ENCODE data around the gene MAP3K20.
"Not testable (repeated sequence)": the region's sequence is repeated elsewhere in the genome, so short reads cannot be mapped to it uniquely, and the experiment has no call there.

The MAP3K20 gene

GRCh38 chr2:173238831-173239230 lies 163.2 kb downstream of the MAP3K20 start:
- Histone ChIP-seq H3K36me3 (ENCODE audit: insufficient read depth, low read length) (no peaks in the 10 kb centered on the region), H3K27me3 (ENCODE audit: insufficient read depth, low read length) (no peaks in the 10 kb centered on the region), H3K9me3 (ENCODE audit: low read length) (peaks cover 2% of the 10 kb centered on the region), H3K4me3 (ENCODE audit: low read length) (no peak overlapping the region), H2AFZ (ENCODE audit: low read depth, low read length) (no peak overlapping the region), H3K4me1 (ENCODE audit: insufficient read depth, low read length) (peaks cover 8% of the 10 kb centered on the region)

DNA sequence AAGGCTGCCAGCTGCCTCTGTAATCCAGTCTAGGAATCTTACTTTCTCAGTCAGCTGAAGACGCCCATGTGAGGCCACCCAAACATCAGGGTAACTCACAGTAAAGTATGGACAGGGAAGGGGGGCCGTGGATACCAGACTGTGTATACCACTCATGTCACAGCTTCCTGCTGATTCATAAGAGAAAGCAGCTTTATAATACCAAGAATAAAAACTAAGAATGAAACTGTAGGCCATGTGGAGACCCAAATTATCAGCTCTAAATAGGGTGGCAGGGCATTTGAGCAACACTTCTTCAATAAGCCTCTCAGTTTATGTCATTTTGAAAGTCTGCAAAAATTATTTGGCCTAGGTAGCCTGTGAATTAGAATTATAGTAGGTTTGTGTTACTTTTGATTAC lies 164.0 kb downstream of the MAP3K20 start:
- H3K4me1 ChIP-seq (ENCODE audit: insufficient read depth, low read length), result peaks cover 5% of the 10 kb centered on the region
- H3K4me3 ChIP-seq (ENCODE audit: low read length), result no peak overlapping the region
- H2AFZ ChIP-seq (ENCODE audit: low read depth, low read length), result no peak overlapping the region
- no peaks in the 10 kb centered on the region for H3K36me3 ChIP-seq (ENCODE audit: insufficient read depth, low read length)
- H3K27me3 ChIP-seq (ENCODE audit: insufficient read depth, low read length), result no peaks in the 10 kb centered on the region
- peaks cover under 1% of the 10 kb centered on the region for H3K9me3 ChIP-seq (ENCODE audit: low read length)

- Histone ChIP-seq H3K27me3 (ENCODE audit: insufficient read depth, low read length) (no peaks in the 10 kb centered on the region), H3K9me3 (ENCODE audit: low read length) (no peaks in the 10 kb centered on the region), H2AFZ (ENCODE audit: low read depth, low read length) (no peak overlapping the region), H3K4me3 (ENCODE audit: low read length) (no peak overlapping the region), H3K4me1 (ENCODE audit: insufficient read depth, low read length) (peaks cover 5% of the 10 kb centered on the region), H3K36me3 (ENCODE audit: insufficient read depth, low read length) (no peaks in the 10 kb centered on the region)
Observed at GRCh38 chr2:173240083-173240482, 164.4 kb downstream of the MAP3K20 start.

DNA sequence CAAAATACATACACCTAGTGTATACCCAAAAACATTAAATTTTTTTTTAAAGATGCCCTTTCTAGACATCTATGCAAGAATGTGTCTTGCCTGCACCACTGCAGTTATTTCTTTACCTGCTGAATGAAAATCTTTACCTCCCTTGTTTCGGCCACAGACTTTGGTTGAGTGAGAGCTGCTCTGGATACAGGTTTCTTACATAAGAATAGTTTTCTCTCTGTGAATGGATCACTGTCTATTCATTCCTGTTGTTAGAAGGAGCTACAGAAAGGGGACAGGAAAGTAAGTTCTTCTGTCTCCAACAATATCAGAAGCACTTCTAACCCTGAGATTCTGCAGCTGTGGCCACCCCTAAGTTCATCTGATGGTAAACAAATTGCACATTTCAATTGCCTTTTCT lies 166.0 kb downstream of the MAP3K20 start:
- Histone ChIP-seq H3K9me3 (ENCODE audit: low read length) (no peaks in the 10 kb centered on the region), H2AFZ (ENCODE audit: low read depth, low read length) (no peak overlapping the region), H3K4me3 (ENCODE audit: low read length) (no peak overlapping the region), H3K36me3 (ENCODE audit: insufficient read depth, low read length) (no peaks in the 10 kb centered on the region), H3K4me1 (ENCODE audit: insufficient read depth, low read length) (no peaks in the 10 kb centered on the region), H3K27me3 (ENCODE audit: insufficient read depth, low read length) (no peaks in the 10 kb centered on the region)

GRCh38 chr2:173247156-173247555 lies 171.5 kb downstream of the MAP3K20 start:
- Histone ChIP-seq H3K27me3 (ENCODE audit: insufficient read depth, low read length) (no peaks in the 10 kb centered on the region), H3K9me3 (ENCODE audit: low read length) (no peaks in the 10 kb centered on the region), H2AFZ (ENCODE audit: low read depth, low read length) (no peak overlapping the region), H3K4me1 (ENCODE audit: insufficient read depth, low read length) (peaks cover 16% of the 10 kb centered on the region), H3K4me3 (ENCODE audit: low read length) (no peak overlapping the region), H3K36me3 (ENCODE audit: insufficient read depth, low read length) (no peaks in the 10 kb centered on the region)

- Histone ChIP-seq H3K36me3 (ENCODE audit: insufficient read depth, low read length) (no peaks in the 10 kb centered on the region), H3K4me1 (ENCODE audit: insufficient read depth, low read length) (peaks cover 16% of the 10 kb centered on the region), H3K27me3 (ENCODE audit: insufficient read depth, low read length) (no peaks in the 10 kb centered on the region), H3K4me3 (ENCODE audit: low read length) (no peak overlapping the region), H3K9me3 (ENCODE audit: low read length) (no peaks in the 10 kb centered on the region), H2AFZ (ENCODE audit: low read depth, low read length) (no peak overlapping the region)
Observed at GRCh38 chr2:173248381-173248780, 172.7 kb downstream of the MAP3K20 start.

DNA sequence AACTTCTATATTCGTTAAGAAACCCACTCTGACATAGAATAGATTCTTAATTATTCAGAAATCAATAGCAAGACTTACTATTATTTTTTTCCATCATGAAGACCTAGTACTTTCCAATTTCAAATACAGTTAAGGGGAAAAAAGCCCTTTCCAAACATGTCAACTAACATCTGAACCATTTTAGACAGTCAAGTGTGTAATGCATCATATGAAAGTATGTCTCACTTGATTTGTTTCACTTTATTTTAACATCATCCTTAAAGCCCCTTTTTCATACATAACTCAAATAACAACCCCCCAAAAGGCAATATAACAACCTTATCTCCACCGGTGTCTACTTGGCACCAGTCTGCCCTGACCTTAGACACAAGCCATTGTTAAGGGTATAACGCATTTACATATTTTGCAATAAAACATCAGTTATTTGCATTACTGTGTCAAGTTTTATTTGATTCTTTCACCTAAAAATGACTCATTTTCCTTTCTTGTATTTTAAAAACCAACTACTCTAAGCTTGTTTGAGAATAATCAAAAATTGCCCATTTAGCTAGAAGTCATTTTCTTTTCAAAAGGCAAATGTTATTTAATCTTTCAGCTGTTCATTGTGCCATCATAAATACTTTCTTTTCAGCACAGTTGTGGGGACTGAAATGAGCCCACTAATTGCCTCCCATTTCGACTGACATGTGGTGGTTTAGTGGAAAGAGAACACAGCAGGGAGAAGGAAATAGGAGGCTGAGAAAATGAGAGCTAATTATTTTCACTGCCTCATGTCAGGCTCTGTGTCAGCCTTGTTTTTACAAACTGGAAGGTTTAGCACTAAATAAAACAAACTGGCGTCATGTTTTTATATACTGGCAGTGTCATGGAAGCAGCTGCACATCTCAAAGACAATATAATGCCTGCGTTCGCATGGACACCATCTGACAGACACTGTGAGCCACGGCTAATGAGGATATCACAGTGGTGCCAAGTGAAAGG lies 174.3 kb downstream of the MAP3K20 start:
- H3K36me3 ChIP-seq (ENCODE audit: insufficient read depth, low read length), result no peaks in the 10 kb centered on the region
- peaks cover 16% of the 10 kb centered on the region for H3K4me1 ChIP-seq (ENCODE audit: insufficient read depth, low read length)
- no peaks in the 10 kb centered on the region for H3K27me3 ChIP-seq (ENCODE audit: insufficient read depth, low read length)
- H3K9me3 ChIP-seq (ENCODE audit: low read length), result no peaks in the 10 kb centered on the region
- no peak overlapping the region for H2AFZ ChIP-seq (ENCODE audit: low read depth, low read length)
- no peak overlapping the region for H3K4me3 ChIP-seq (ENCODE audit: low read length)

- Histone ChIP-seq H2AFZ (ENCODE audit: low read depth, low read length) (no peak overlapping the region), H3K4me1 (ENCODE audit: insufficient read depth, low read length) (peaks cover 16% of the 10 kb centered on the region), H3K9me3 (ENCODE audit: low read length) (no peaks in the 10 kb centered on the region), H3K4me3 (ENCODE audit: low read length) (no peak overlapping the region), H3K27me3 (ENCODE audit: insufficient read depth, low read length) (no peaks in the 10 kb centered on the region), H3K36me3 (ENCODE audit: insufficient read depth, low read length) (no peaks in the 10 kb centered on the region)
Observed at GRCh38 chr2:173251225-173251624, 175.6 kb downstream of the MAP3K20 start.

GRCh38 chr2:173252581-173252980 lies 176.9 kb downstream of the MAP3K20 start:
- Histone ChIP-seq H2AFZ (ENCODE audit: low read depth, low read length) (no peak overlapping the region), H3K36me3 (ENCODE audit: insufficient read depth, low read length) (no peaks in the 10 kb centered on the region), H3K9me3 (ENCODE audit: low read length) (peaks cover 2% of the 10 kb centered on the region), H3K4me1 (ENCODE audit: insufficient read depth, low read length) (peaks cover 16% of the 10 kb centered on the region), H3K27me3 (ENCODE audit: insufficient read depth, low read length) (no peaks in the 10 kb centered on the region), H3K4me3 (ENCODE audit: low read length) (no peak overlapping the region)

- Histone ChIP-seq H3K4me3 (ENCODE audit: low read length) (no peak overlapping the region), H3K9me3 (ENCODE audit: low read length) (peaks cover 2% of the 10 kb centered on the region), H3K27me3 (ENCODE audit: insufficient read depth, low read length) (no peaks in the 10 kb centered on the region), H3K36me3 (ENCODE audit: insufficient read depth, low read length) (no peaks in the 10 kb centered on the region), H3K4me1 (ENCODE audit: insufficient read depth, low read length) (peaks cover 24% of the 10 kb centered on the region), H2AFZ (ENCODE audit: low read depth, low read length) (no peak overlapping the region)
Observed at GRCh38 chr2:173254659-173255058, 179.0 kb downstream of the MAP3K20 start.

DNA sequence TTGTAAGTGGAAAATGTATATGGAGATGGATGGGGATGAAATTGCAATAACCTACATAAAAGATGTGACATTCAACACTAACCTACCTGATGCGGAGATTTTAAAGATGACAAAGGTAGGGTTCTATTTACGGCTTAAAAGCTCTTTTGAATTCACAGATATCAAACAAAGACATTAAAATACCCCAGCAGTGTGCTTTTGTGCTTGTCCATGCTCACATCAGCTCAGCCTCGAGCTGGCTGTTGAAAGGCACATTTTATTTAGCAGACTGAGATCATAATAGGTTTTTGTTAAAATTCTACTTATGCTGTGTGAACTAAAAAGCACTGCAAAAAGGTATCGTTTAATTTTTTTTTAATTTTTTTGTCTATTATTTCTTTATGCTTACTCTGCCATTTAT lies 183.1 kb downstream of the MAP3K20 start:
- no peak overlapping the region for H2AFZ ChIP-seq (ENCODE audit: low read depth, low read length)
- H3K36me3 ChIP-seq (ENCODE audit: insufficient read depth, low read length), result no peaks in the 10 kb centered on the region
- H3K4me3 ChIP-seq (ENCODE audit: low read length), result no peak overlapping the region
- H3K27me3 ChIP-seq (ENCODE audit: insufficient read depth, low read length), result no peaks in the 10 kb centered on the region
- peaks cover 9% of the 10 kb centered on the region for H3K4me1 ChIP-seq (ENCODE audit: insufficient read depth, low read length)
- peaks cover 2% of the 10 kb centered on the region for H3K9me3 ChIP-seq (ENCODE audit: low read length)

DNA sequence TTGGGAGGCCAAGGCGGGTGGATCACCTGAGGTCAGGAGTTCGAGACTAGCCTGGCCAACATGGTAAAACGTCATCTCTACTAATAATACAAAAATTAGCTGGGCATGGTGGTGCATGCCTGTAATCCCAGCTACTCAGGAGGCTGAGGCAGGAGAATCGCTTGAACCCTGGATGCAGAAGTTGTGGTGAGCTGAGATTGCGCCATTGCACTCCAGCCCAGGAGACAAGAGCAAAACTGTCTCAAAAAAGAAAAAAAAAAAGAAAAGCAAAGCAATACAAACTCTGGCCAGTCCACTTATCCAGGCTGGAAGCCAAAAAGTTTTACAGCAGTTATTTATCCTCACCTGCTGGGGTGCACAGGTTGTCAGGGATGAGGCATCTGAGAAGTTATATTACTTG lies 186.7 kb downstream of the MAP3K20 start:
- peaks cover 15% of the 10 kb centered on the region for H3K4me1 ChIP-seq (ENCODE audit: insufficient read depth, low read length)
- H3K9me3 ChIP-seq (ENCODE audit: low read length); H2AFZ ChIP-seq (ENCODE audit: low read depth, low read length); H3K27me3 ChIP-seq (ENCODE audit: insufficient read depth, low read length); H3K4me3 ChIP-seq (ENCODE audit: low read length); H3K36me3 ChIP-seq (ENCODE audit: insufficient read depth, low read length): not testable (repeated sequence)

DNA sequence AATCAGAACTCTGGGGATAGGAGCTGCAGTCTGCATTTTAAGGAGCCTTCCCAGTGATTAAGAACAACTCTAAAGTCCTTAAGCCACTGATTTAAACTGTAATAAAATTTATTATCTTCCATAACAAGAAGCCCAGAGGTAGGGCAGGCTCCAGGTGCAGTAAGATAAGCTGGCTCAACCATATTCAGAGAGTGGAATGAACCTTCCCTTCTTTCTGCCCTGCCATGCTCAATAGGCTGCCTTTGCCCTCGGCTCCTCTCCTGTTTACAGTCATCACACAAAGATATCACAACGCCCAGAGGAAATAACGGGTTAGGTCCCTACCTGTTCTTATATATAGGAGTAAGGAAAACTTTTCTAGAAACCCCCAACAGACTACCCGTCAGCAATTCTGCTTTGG lies 188.5 kb downstream of the MAP3K20 start:
- Histone ChIP-seq H3K36me3 (ENCODE audit: insufficient read depth, low read length) (peaks cover 7% of the 10 kb centered on the region), H3K4me3 (ENCODE audit: low read length) (no peak overlapping the region), H3K27me3 (ENCODE audit: insufficient read depth, low read length) (no peaks in the 10 kb centered on the region), H3K4me1 (ENCODE audit: insufficient read depth, low read length) (peaks cover 9% of the 10 kb centered on the region), H3K9me3 (ENCODE audit: low read length) (no peaks in the 10 kb centered on the region), H2AFZ (ENCODE audit: low read depth, low read length) (no peak overlapping the region)

Measured in neuron (in vitro differentiated cells).